NCI-H2227 treated with DMSO at 0.1 percent for 48 hours (cell line): ENCODE data around the gene SSX5.
"Not testable (repeated sequence)": the region's sequence is repeated elsewhere in the genome, so short reads cannot be mapped to it uniquely, and the experiment has no call there.

Experiments used
- DNase-seq: peaks from one replicate; lab custom pipeline; 2025; lab: John Stamatoyannopoulos, UW

SSX5 gene, protein sequence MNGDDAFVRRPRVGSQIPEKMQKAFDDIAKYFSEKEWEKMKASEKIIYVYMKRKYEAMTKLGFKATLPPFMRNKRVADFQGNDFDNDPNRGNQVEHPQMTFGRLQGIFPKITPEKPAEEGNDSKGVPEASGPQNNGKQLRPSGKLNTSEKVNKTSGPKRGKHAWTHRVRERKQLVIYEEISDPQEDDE

DNA sequence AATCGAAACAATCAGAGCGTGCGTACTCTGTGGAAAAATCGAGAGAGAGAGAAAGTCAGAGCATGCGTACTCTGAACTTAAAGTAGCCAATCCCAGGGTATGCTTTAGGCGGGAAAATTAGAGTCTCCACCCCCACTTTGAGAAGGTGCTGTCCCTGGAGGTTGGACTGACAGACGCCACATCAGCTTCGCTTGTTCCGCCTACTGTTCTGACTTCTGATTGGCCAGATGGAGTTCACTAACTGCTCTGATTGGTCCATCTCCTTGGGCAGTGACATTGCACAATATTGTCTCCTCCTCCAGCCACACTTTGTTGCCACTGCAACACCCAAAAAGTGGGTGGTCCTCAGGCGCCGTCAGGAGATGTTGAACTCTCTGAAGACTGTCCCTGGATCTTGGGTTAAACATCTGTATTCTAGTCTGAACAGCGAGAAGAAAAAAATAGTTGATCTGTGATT is at the start of gene SSX5:
SSX5 (minus strand) TSS at position 51 of the 457 bp plus-strand sequence. CDS start 1,437 bp downstream, outside the sequence.
- DNase-seq = no peak

DNA sequence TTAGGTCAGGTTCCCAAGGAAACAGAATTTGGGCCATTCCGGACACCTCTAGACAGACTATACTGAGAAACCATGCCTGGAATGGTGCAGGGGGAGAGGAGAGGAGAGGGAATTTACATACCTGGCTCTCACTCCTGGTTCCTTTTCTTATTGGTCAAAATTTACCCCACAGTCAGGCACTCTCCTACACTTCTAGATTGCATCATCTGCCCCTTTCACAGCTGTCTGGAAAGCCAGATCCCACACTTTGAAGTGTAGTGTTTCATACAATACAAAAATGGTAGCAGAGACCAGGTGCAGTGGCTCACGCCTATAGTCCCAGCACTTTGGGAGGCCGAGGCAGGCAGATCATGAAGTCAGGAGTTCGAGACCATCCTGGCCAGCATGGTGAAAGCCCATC is 27.6 kb upstream of the SSX5 start:
- not testable (repeated sequence) for DNase-seq

DNA sequence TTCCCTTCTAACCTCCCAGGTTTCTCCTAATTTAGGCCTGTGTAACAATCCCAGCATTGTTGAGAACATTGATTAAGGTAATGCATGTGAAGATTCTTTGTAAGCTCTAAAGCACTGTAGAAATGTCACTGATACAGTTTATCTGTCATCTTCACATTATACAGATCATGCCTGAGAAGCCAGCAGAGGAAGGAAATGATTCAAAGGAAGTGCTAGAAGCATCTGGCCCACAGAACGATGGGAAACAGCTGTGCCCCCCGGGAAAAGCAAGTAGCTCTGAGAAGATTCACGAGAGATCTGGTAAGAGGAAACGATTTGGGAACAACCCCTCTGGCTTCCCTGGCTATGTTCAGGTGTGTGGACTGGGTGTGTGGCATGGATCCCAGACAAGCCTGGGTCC is 17.7 kb upstream of the SSX5 start:
- DNase-seq = not testable (repeated sequence)

DNA sequence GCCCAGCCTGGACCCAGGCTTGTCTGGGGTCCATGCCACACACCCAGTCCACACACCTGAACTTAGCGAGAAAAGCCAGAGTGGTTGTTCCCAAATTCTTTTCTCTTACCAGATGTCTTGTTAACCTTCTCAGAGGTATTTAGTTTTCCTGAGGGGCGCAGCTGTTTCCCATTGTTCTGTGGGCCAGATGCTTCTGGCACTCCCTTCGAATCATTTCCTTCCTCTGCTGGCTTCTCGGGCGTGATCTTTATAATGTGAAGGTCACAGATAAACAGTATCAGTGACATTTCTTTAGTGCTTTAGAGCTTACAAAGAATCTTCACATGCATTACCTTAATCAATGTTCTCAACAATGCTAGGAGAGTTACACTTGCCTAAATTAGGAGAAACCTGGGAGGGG is 6.6 kb downstream of the SSX5 start:
- not testable (repeated sequence) for DNase-seq

DNA sequence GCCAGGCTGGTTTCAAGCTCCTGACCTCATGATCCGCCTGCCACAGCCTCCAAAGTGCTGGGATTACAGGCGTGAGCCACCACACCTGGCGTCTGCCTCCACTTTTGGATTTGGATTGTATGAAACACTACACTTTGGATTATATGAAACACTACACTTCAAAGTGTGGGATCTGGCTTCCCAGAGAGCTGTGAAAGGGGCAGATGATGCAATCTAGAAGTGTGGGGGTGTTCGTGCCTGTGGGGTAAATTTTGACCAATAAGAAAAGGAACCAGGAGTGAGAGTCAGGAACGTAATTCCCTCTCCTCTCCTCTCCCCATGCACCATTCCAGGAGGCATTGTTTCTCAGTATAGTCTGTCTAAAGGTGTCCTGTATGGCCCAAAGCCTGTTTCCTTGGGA is 14.7 kb downstream of the SSX5 start:
- not testable (repeated sequence) for DNase-seq

GRCh38 chrX:48180811-48181210 is 15.8 kb downstream of the SSX5 start:
- no peak for DNase-seq

- no peak for DNase-seq
Measured at GRCh38 chrX:48179691-48180090, 16.9 kb downstream of the SSX5 start.

DNA sequence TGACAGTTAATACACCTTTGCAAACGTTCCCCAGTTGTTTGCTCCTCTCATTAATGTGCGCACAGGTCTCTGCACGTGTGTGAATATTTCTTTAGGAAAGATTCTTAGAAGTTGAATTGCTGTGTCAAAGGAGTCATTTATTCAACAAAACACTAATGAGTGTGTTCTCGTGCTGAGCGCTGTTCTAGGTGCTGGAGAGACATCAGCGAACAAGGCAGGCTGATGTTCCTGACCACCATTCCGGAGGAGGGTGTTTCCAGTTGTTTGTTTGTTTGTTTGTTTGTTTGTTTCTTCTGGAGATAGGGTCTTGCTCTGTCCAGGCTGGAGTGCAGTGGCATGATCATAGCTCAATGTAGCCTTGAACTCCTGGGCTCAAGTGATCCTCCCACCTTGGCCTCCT is 30.3 kb downstream of the SSX5 start:
- not testable (repeated sequence) for DNase-seq

GRCh38 chrX:48165241-48165640 is 31.4 kb downstream of the SSX5 start:
- no peak for DNase-seq

DNA sequence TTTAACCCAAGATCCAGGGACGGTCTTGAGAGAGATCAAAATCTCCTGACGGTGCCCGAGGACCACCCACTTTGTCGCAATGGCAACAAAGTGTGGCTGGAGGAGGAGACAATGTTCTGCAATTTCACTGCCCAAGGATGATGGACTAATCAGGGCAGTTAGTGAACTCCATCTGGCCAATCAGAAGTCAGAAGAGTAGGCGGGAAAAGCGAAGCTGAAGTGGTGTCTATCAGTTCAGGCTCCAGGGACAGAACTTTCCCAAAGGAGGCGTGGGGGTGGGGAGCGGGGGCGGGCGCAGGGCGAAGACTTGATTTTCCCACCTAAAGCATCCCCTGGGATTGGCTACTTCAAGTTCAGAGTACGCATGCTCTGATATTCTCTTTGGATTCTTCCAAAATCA is 40.6 kb downstream of the SSX5 start:
- no peak for DNase-seq

DNA sequence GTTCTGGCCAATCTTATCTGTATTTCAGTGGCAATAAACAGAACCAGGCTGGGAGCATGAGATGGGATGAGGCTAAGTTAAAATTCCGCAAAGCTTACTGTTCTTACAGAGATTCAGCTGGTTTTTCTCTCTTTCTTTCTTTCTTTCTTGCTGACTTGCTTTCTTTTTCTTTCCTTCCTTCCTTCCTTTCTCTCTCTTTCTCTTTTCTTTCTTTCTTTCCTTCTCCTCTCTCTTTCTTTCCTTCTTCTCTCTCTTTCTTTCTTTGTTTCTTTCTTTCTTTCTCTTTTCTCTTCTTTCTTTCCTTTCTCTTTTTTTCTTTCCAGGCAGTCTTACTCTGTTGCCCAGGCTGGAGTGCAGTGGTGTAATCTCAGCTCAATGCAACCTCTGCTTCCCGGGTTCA is 41.8 kb downstream of the SSX5 start:
- no peak for DNase-seq

DNA sequence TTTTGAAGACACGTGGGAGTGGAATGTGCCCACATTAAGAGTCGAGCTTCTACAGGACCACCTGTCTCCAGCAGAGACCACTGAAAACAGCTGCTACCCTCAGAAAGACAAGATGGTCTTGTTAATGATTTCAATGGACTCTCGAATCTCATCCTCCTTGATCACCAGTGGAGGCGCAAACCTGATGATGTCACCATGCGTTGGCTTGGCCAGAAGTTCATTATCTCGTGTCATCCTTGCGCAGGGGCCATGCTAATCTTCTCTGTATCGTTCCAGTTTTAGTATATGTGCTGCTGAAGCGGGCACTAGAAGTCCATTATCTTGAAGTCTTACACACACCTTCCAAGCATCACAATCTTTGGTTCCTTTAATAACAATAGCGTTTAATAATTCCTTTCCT is 42.8 kb downstream of the SSX5 start:
- no peak for DNase-seq

DNA sequence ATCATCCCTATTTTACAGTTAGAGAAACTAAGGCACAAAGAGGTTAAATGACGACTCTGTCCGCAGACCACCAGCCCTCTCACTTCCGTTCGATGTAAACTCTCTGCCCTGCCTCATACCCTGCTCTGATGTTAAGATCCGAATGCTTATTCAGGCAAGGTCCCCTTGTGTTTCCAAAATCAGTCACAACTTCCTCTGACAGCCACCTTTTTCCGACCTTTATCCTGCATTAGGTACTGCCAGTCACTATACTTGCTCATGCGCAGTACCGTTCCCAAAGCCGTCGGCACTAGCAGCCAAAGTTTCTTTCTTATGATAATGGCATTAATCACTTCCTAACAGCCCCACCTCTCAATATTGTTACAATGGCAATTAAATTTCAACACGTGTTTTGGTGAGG is 53.9 kb downstream of the SSX5 start:
- DNase-seq = not testable (repeated sequence)

DNA sequence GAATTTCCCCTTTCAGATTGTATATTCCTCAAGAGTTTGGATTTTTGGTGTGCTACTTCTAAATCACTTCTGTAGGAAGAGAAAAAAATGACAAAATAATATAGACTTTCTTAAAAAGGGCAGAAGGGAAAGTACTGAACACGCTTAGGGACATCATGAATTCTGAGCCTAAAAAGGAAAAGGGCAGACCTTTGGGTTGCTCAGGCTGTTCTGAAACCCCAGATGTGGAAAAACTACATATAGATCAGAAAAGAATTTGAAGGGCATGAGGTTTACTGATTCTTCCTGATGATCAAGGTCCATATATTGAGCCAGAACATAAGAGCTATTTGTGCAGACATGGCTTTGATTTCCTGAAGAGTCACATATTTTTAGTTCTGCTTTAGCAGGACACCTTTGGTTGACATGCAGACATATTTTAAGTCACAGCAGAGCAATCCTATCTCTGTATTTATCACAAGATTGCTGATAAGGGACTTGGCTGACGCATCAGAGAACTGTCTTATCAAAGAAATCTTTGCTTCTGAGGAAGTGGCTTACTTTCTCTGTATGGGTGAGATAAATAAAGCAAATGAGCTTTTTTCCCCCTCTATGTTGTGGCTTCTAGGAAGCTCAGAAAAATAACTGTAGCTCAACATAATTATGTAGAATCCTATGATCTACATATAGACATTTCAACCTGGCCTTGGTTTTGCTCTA is 54.6 kb downstream of the SSX5 start:
- DNase-seq = not testable (repeated sequence)

DNA sequence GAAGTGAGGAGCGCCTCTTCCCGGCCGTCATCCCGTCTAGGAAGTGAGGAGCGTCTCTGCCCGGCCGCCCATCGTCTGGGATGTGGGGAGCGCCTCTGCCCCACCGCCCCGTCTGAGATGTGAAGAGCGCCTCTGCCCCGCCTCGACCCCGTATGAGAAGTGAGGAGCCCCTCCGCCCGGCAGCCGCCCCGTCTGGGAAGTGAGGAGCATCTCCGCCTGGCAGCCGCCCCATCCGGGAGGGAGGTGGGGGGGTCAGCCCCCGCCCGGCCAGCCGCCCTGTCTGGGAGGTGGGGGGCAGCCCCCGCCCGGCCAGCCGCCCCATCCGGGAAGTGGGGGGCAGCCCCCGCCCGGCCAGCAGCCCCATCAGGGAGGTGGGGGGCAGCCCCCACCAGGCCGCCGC is 57.5 kb downstream of the SSX5 start:
- not testable (repeated sequence) for DNase-seq
